GM18520 (cell line): ENCODE measurements around the gene COL1A2.
A peak's percentile ranks its signal among the peaks of the same experiment; 100 is the strongest.

Source experiments
- ATAC-seq: cut with Tn5 transposase; IDR thresholded peaks from one replicate; pipeline ENCODE4 v1.9.1; 2021; ENCODE audit not compliant: unreplicated experiment

COL1A2 gene

DNA sequence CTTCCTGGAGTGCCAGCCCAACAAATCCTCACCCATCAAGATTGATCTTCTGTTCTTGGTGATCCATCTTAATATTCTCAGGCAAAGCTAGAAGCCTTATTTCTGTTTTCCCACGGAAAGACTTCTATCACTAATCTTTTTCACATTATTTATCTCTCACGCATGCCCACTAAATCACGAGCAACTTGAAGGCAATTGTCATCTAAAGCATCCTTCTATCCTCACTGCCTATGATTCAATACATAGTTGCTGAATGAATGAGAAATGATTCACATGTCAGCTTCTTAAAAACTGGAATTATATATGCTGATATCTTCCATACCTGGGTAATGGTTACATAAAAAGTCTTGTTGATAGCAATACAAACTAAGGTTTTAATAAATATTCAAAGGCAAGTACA lies 12.6 kb upstream of the COL1A2 start:
- no peak for ATAC-seq

DNA sequence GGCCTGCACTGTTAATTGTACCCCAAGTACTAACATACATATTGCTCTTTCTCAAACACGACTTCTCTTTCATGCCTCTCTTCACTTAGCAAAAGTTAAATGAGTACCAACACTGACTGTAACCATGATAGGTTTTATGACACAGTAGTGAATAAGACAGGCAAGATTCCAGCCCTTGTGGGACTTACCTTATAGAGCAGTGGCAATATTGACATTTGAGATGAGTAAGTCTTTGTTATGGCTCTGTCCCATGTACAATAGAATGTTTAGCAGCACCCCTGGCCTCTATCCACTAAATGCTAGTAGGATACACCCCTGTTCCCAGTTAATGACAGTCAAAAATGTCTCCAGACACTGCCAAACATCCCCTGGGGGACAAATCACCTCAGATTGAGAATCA lies 11.9 kb upstream of the COL1A2 start:
- no peak for ATAC-seq

DNA sequence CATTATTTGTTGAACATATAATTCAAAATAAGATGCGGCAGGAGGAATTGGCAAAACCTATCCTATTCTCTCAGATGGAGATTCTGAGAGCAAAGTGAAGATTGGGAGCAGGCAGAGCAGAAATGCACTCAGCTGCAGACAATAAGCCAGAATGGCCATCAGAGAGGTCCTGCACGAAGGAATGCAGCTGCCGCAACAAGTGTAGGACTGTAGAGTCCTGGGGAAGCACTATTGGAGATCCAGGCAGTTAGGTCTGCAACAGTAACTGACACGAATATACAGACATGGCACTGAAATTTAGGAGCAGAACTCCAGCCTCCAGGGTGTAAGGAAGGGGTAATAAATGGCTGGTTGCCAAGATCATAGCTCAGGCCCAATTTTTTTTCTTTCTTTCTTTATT lies 10.4 kb upstream of the COL1A2 start:
- ATAC-seq = no peak

DNA sequence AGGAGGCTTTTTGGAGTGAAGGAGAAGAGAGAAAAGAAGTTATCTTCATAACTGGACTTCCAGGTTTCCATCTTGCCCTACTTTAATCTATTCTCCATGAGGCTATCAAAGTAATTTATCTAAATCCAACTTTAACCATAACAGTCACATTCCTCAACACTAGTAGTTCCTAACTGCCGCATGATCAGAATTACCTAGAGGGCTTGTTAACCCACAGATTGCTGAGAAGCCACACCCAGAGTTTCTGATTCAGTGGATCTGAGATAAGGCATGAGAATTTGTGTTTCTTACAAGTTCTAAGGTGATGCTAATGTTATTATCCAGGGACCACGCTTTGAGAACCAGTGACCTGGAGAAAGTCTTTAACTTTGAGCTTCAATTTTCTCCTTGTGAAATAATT lies 8.3 kb upstream of the COL1A2 start:
- ATAC-seq = no peak

DNA sequence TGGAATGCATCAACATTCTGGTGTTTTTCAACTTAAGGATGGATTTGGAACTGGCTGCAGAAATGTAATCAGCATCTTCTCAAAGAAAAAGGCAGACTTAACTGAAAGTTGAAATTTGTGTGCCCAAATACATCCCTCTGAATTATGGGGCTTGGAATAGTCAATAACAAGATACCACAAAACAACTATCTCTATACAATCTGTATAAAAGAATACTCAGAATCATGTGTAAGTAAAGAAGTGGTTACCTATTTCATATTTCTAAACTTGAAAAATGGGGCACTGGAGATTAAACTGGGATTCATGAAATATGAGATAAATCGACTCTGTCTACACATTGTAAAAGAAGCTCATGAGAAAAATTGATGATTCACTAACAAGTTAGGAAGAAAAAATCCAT lies 6.2 kb upstream of the COL1A2 start:
- no peak for ATAC-seq

DNA sequence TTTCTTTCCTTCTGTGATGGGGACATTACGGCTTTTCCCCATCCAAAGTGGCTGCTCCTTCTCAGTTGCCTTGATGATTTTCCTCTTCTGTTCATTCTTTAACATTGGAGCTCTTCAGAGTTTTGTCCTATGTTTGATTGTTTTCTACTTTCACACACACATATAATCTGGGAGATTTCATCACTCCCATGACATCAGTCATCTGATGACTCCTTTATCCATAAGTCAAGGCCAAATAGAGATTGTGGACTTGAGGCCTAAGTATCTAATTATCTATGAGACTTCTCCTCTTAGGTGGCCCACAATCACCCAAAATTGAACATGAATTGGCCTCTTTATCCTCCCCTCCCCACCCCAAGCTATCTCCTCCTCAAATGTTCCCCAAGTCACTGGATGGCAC lies 5.3 kb upstream of the COL1A2 start:
- ATAC-seq = no peak

DNA sequence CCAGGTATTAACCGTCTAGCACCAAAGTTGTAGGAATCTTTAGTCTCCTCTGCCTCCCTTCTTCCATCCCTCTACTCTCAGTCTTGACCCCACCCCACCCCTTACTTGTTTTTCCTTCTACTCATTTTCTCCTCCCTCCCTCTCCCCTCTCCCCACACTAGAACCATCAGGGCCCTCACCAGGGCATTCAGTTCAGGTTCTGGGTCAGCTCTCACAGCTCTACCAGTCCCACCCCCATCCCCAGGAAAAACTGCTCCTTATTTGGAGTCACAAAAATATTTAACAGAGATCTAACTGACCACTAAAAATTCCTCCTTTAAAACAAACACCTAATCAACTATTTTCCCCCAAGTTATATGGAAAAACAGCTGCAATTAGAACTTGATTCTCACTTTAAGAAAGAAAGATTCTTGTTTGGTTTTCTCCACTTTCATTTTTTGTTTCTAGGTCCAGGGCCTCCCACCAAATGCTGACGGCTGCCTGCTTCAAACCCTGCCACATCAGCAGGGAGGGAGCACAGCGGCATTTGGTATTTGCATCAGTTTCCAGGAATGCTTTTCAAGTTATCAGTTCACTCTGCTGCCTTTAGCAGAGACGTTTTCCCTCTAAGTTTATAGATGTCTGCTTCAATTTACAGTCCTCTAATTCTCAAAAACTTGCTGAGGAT lies 2.8 kb upstream of the COL1A2 start:
- no peak for ATAC-seq

DNA sequence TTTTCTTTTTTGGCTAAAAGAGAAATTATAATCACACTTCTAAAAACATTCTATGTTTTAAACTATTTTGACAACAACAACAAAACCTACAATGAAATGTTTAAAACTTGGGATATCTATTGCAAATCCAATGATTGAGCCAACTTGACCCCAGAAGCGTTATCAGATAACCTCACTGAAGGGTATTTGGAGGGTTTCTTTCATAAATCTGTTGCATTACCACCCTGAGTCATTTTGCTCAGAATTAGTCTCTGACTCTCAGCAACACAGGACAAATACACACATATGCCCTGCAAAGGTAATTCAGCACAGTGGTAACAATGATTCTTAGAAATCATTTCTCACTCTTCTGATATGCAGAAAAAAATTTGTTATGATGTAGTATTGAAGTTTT lies 2.3 kb upstream of the COL1A2 start:
- ATAC-seq = no peak

DNA sequence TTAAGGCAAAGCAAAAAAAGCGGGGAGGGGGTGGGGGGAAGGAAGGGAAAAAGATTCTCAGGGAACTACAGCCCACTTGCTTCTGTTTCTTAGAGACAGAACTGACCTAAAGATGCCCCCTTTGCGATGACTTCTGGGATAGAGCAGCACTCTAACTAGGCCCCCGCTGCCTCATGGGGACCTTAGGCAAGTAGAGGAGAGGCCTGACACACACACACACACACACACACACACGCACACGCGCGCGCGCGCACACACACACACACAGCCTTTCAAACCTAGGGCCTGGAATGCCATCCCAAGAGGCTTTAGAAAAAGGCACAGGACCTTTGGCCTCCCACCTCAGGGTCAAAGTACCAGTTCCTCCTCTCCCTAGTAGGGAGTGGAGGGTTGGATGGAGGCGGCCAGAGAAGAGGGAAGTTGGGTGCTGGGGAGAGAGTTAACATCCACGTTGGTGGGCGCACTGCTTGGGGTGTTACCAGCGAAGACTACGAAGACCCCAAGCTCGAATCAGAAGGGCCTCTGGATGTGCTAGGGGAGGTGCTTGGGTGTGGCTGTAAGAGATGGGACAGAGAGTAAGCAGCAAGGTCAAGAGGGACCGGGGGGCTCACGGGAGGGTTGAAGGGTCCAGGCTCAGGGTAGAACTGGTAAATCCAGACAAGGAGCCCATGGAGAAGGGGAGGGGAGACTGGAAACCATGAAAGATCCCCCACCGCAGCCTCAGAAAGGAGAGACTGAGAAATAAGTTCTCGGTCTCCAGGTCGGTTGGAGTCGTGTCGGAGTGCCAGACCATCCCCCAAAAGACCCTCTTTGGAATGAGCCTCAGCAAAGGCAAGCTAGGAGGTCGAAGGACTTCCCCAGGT lies 1.2 kb upstream of the COL1A2 start:
- ATAC-seq = no peak

DNA sequence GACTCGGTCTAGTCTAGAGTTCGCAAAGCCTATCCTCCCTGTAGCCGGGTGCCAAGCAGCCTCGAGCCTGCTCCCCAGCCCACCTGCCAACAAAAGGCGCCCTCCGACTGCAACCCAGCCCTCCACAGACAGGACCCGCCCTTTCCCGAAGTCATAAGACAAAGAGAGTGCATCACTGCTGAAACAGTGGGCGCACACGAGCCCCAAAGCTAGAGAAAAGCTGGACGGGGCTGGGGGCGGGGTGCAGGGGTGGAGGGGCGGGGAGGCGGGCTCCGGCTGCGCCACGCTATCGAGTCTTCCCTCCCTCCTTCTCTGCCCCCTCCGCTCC lies 622 bp upstream of the COL1A2 start:
- no peak for ATAC-seq

DNA sequence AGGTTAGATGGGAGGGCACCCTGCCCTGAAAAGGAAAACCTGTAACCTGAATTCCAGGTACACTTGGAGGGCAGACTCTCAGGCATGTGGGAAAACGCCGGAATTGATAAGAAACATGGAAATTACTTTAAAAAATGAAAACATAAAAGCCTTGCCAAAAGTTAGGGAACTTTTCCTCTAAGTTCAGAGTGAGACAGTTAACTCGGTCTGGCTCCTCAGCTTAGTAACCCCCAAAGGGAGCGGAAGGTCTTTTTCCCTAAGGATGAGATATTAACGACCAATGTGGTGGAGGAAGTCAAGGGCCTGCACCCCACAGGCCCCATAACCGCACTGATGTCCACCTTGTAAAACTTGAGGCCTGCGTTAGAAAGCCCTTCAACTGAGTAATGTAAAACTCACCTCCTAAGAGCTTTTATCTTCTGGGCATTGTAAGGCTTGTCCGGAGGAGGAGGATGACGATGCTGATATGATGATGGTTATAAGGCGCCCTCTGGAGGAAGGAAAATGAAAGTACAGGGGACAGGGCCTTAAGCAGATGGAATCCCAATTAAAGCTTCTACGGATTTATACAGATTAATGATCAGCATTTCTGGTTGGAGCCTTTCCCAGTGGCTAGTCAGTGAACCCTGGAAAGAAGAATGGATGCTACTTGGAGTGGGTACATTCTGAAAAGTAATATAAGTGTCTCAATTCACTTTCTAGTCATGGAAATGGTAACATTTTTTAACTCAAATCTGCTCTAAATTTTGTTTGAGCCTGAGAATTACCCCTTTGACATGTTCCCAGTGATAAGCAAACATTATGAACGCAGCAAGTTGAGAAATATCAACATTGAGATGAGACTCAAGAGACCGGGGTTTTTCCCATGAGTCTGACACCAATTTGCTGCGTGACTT lies 694 bp downstream of the COL1A2 start:
- ATAC-seq = peak; percentile 88

DNA sequence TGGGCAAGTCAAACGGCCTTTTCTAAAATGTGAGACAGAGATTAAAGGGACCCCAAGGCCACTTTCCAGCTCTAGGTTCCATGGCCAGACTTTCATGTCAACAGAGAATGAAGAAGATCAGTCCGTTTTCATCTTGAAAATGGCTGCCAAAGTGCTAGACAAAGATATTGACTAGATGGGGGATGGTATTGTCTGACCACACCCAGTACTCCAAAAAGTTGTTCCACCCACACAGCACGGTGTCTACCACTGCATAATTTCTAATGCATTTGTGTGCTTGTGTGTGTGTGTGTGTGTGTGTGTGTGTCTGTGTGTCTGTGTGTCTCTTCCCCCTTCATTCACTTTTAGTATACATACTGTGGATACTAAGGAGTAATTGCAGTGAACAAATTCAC lies 1.3 kb downstream of the COL1A2 start:
- ATAC-seq = no peak

DNA sequence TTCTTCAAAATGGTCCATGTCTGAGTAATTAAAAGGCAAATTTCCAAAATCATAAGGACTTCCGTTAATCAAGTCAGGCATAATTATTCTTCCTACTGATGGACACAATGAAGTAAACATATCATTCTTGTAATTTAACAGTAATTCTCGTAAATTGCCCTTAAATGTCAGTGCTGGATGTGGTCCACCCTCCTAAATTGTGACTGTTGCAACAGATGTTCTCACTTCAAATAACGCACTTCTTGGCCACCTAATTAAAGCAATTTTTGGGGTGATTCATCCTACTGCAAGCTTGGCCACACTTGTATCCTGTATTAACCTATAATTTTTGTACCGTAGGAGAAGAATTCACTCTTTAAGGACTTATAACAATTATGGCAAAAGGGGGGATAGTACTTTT lies 1.9 kb downstream of the COL1A2 start:
- no peak for ATAC-seq

DNA sequence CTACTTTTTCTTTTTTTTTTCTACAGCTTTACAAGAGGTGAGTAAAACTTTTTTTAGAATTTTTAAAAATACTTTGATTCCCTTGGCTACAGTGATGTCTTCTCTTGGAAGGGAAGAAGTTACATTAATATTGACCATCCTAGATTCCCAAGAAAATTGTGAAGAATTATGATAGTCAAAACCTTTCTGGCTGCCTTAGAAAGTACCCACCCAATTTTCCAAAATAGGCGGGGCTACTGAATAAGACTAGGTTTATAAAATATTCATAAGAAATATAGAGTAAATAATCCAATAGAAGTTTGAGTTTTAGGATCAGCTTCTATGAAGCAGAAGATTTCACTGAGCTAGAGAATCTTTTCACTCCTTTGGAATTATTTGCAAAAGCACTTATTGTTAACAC lies 3.0 kb downstream of the COL1A2 start:
- no peak for ATAC-seq

DNA sequence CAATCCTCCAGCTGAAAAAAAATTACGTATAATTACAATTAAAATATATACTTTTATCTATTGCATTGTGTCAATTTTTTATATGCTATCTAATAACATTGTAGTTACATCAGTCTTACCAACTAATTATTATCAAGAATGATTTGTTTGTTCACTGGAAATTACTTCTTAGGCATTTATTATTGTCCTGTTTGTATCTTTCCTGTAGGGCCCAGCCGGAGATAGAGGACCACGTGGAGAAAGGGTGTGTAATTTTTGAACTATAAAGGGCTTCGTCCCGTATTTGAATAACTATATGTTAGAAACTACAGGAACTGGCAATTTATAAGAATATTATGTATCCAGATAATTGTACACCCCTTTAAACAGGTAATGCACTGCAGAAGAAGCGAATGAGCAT lies 4.1 kb downstream of the COL1A2 start:
- no peak for ATAC-seq

DNA sequence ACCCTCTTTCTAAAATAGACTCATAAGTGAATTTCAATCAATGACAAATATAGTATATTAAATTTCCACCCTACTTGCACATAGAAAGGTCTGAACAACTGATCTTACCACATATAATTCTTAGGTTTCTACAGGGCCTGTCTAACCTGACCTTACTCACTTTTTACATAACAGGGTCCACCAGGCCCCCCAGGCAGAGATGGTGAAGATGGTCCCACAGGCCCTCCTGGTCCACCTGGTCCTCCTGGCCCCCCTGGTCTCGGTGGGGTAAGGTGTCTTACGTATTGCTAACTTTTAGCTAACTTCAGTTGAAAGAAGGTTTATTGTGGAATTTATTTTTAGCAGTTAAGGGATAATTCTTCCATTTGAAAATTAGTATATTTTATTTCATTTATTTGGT lies 5.3 kb downstream of the COL1A2 start:
- ATAC-seq = no peak

DNA sequence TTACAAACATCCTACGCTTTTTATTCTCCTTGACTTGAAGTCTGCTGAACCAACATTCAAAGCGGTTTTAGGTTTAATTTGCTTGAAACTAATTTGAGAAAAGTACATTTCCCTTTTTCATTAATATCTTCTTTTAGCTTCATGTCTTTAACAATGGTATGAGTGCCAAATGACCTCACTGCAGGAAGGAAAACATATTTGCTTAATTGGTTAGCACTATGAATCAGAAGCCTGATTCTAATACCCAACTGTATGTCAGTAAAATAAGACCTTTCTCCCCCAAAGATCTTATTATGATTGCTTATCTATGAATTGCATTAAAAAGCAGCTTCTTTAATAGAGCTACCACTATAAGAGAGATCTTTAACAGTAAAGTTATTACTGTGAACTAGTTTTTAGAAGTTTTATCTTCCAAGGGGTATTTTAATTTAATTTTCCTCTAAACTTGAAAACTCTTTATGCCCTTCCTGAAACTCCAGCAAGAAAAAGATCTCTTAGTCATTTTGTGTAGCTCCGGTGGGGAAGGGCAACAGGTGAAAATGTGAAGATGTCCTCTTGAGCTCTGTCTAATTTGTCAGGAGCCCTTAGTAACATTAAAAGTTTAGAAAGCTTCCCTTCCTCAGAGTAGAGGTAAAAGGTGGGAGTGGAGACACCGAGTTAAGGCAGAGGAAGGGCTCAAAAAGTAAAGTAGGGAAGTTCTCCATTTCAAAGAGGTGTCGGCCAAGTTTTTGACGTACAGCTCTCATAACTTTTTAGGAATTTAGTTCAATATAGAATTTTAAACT lies 6.1 kb downstream of the COL1A2 start:
- ATAC-seq = no peak

DNA sequence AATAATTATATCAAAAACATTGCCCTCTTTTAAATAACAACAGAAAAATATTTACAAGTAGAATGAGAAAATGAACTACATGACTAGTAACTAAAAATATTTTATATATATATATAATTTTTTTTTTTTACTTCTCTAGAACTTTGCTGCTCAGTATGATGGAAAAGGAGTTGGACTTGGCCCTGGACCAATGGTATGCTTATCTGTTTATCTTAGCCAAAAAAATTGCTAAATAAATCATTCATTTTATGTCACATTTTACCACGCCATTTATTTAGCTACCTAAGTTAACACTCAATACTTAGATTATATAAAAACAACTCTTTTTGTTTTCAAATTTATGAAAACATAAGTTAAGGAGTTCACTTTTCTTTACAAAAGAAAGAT lies 6.7 kb downstream of the COL1A2 start:
- ATAC-seq = no peak

DNA sequence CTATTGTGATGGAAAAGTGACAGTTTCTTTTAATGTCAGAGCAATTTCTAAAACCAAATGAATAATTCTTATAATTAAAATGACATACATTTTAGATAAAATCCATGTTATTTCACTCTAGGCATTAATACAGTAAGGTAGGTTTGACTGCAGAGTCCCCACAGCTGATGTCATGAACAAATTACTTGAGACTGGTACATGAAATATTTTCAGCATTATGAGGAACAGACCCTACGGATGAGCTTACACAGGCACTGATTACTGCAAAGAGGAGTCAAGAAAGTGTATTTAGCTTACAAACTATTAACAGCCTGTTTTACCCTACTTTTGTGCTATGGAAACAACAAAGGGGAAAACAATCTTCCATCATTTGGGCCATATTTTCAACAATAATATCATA lies 8.9 kb downstream of the COL1A2 start:
- no peak for ATAC-seq

DNA sequence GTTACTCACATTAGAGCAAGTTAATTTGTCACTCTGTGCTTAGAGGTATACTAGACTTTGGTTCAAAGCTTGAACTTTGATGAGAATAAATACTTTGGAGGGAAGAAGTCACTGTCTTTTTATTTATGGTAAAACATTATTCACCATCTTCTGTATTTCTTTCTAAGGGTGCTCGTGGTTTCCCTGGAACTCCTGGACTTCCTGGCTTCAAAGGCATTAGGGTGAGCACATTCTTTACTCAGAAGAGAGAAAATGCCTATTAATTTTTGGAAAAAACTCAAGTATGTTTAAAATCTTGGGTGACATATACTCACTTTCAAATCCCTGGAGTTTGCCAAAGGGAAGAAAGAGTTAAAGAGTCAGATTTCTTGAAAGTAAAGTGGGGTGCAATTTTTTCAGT lies 10.8 kb downstream of the COL1A2 start:
- no peak for ATAC-seq

DNA sequence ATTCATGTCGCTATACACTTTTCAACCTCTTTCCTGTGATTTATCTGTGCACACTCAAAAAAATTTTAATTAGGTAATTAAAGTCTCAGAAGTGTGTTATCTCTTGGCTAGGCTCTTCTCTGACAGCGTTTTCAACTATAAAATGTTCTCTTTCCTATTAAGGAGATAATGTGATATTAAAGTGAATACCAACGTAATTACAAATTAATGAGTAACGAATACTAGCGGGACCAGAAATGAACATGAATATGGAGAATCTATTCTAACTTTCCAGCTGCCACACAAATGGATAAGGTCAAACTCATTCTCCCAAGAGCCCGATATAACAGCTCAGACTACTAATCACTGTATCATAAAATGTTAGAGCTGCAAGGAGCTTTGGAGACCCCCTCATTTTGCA lies 12.0 kb downstream of the COL1A2 start:
- no peak for ATAC-seq
